HG02973 (cell line): ENCODE data around the gene RGR.

Experiments
- ATAC-seq: cut with Tn5 transposase; IDR thresholded peaks from one replicate; pipeline ENCODE4 v1.9.1; 2021; ENCODE audit warnings: moderate library complexity; ENCODE audit not compliant: unreplicated experiment

RGR gene

GRCh38 chr10:84244651-84245270 is at the start of gene RGR:
TSS of gene RGR (plus strand) at chr10:84245053. CDS start at chr10:84245091, 38 bp downstream.
- no peak for ATAC-seq

GRCh38 chr10:84196083-84196482 is 48.8 kb upstream of the RGR start:
- no peak for ATAC-seq

GRCh38 chr10:84196941-84197340 is 47.9 kb upstream of the RGR start:
- ATAC-seq = no peak

- no peak for ATAC-seq
These were observed 47.2 kb upstream of the RGR start for GRCh38 chr10:84197643-84198042.

GRCh38 chr10:84198206-84198915 is 46.5 kb upstream of the RGR start:
- ATAC-seq = no peak

- no peak for ATAC-seq
These were observed 44.2 kb upstream of the RGR start for GRCh38 chr10:84200537-84201243.

- no peak for ATAC-seq
These were observed 43.6 kb upstream of the RGR start for GRCh38 chr10:84201244-84201606.

- no peak for ATAC-seq
These were observed 43.2 kb upstream of the RGR start for GRCh38 chr10:84201682-84202081.

GRCh38 chr10:84202349-84202748 is 42.5 kb upstream of the RGR start:
- no peak for ATAC-seq

- peak; percentile 61 for ATAC-seq
These were observed 40.7 kb upstream of the RGR start for GRCh38 chr10:84204122-84204521.

GRCh38 chr10:84204610-84205009 is 40.2 kb upstream of the RGR start:
- ATAC-seq = no peak

- ATAC-seq = peak; percentile 85
These were observed 39.6 kb upstream of the RGR start for GRCh38 chr10:84205049-84205852.

- ATAC-seq = no peak
These were observed 38.9 kb upstream of the RGR start for GRCh38 chr10:84205853-84206525.

GRCh38 chr10:84208023-84208422 is 36.8 kb upstream of the RGR start:
- no peak for ATAC-seq

GRCh38 chr10:84211566-84211965 is 33.3 kb upstream of the RGR start:
- ATAC-seq = no peak

GRCh38 chr10:84212014-84212413 is 32.8 kb upstream of the RGR start:
- ATAC-seq = no peak

GRCh38 chr10:84213076-84213475 is 31.8 kb upstream of the RGR start:
- ATAC-seq = no peak

GRCh38 chr10:84214046-84214572 is 30.7 kb upstream of the RGR start:
- peak; percentile 16 for ATAC-seq

- ATAC-seq = peak; percentile 88
These were observed 30.1 kb upstream of the RGR start for GRCh38 chr10:84214612-84215235.

- no peak for ATAC-seq
These were observed 28.0 kb upstream of the RGR start for GRCh38 chr10:84216834-84217233.
